Measurements from ENCODE around the gene RBBP6.
A peak's percentile ranks its signal among the peaks of the same experiment; 100 is the strongest.

RBBP6 gene

DNA sequence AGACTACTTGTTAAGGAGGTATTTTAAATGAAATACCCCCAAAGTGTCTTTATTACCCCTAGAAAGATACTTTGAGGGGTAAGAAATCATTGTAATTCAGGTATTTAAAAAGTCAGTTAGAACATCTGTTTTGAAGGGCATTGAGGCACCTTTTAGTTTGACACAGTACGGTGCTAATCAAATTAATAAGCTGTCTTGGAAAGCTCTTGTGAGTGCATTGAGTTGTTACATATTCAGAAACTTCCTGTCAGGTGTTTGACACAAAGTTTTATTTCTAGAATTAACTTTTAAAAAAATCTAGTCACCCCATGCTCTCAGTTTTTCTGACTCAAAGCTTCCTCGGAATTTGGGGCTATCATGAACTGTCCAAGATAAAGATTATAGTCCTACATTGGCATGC lies 4.6 kb downstream of the RBBP6 start:
- peaks cover 7% of the 10 kb centered on the region; the same call in 1 of the 2 replicates for H3K36me3 ChIP-seq (ENCODE audit: insufficient read depth)
- peaks cover 95% of the 10 kb centered on the region for H3K79me2 ChIP-seq (ENCODE audit: insufficient read depth, low read depth)
- H3K9ac ChIP-seq = no peak overlapping the region
- H3K4me2 ChIP-seq = peak overlapping the region; percentile 88
- H2AFZ ChIP-seq (ENCODE audit: low read depth) = no peak overlapping the region
- H4K20me1 ChIP-seq (ENCODE audit: insufficient read depth) = peaks cover 42% of the 10 kb centered on the region
- H3K27me3 ChIP-seq (ENCODE audit: insufficient read depth, low read depth) = no peaks in the 10 kb centered on the region
- H3K4me1 ChIP-seq (ENCODE audit: low read depth, poor library complexity, severe bottlenecking) = peaks cover 35% of the 10 kb centered on the region
- H3K4me3 ChIP-seq (IDR thresholded peaks at IDR 0.05; ENCODE audit: insufficient read depth, low read depth, low read length) = no peak overlapping the region
- TF ChIP-seq, protein P1, sequence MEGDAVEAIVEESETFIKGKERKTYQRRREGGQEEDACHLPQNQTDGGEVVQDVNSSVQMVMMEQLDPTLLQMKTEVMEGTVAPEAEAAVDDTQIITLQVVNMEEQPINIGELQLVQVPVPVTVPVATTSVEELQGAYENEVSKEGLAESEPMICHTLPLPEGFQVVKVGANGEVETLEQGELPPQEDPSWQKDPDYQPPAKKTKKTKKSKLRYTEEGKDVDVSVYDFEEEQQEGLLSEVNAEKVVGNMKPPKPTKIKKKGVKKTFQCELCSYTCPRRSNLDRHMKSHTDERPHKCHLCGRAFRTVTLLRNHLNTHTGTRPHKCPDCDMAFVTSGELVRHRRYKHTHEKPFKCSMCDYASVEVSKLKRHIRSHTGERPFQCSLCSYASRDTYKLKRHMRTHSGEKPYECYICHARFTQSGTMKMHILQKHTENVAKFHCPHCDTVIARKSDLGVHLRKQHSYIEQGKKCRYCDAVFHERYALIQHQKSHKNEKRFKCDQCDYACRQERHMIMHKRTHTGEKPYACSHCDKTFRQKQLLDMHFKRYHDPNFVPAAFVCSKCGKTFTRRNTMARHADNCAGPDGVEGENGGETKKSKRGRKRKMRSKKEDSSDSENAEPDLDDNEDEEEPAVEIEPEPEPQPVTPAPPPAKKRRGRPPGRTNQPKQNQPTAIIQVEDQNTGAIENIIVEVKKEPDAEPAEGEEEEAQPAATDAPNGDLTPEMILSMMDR (conservative IDR thresholded peaks at IDR 0.05; ENCODE audit: low read depth, low read length) = no peak
- no peak overlapping the region for H3K27ac ChIP-seq

- no peak overlapping the region for H3K4me3 ChIP-seq (IDR thresholded peaks at IDR 0.05; ENCODE audit: insufficient read depth, low read depth, low read length)
- H3K4me2 ChIP-seq = 0 out of 2 replicates have a peak overlapping the region, but pooled peaks have one; percentile 88
- peaks cover 8% of the 10 kb centered on the region; the same call in 1 of the 2 replicates for H3K36me3 ChIP-seq (ENCODE audit: insufficient read depth)
Measured at GRCh38 chr16:24544640-24545039, 5.3 kb downstream of the RBBP6 start.

GRCh38 chr16:24550295-24550694 lies 10.9 kb downstream of the RBBP6 start:
- H2AFZ ChIP-seq (ENCODE audit: low read depth) = no peak overlapping the region
- H3K9ac ChIP-seq = no peak overlapping the region
- peaks cover 12% of the 10 kb centered on the region; the same call in 1 of the 2 replicates for H3K36me3 ChIP-seq (ENCODE audit: insufficient read depth)
- H3K4me2 ChIP-seq = no peak overlapping the region
- peaks cover 9% of the 10 kb centered on the region for H4K20me1 ChIP-seq (ENCODE audit: insufficient read depth)
- H3K27ac ChIP-seq = no peak overlapping the region
- no peaks in the 10 kb centered on the region for H3K27me3 ChIP-seq (ENCODE audit: insufficient read depth, low read depth)
- peaks cover 54% of the 10 kb centered on the region for H3K79me2 ChIP-seq (ENCODE audit: insufficient read depth, low read depth)
- H3K4me1 ChIP-seq (ENCODE audit: low read depth, poor library complexity, severe bottlenecking) = peaks cover 9% of the 10 kb centered on the region
- TF ChIP-seq, protein P1 (conservative IDR thresholded peaks at IDR 0.05; ENCODE audit: low read depth, low read length) = no peak
- no peak overlapping the region for H3K4me3 ChIP-seq (IDR thresholded peaks at IDR 0.05; ENCODE audit: insufficient read depth, low read depth, low read length)

More at GRCh38 chr16:24544640-24545039, 5.3 kb downstream of the RBBP6 start:
- Histone ChIP-seq H3K79me2 (ENCODE audit: insufficient read depth, low read depth) (peaks cover 100% of the 10 kb centered on the region), H3K27me3 (ENCODE audit: insufficient read depth, low read depth) (no peaks in the 10 kb centered on the region), H4K20me1 (ENCODE audit: insufficient read depth) (peaks cover 44% of the 10 kb centered on the region), H3K4me1 (ENCODE audit: low read depth, poor library complexity, severe bottlenecking) (peaks cover 35% of the 10 kb centered on the region), H2AFZ (ENCODE audit: low read depth) (no peak overlapping the region), H3K9ac (no peak overlapping the region), H3K27ac (no peak overlapping the region)
- TF ChIP-seq, protein P1 (conservative IDR thresholded peaks at IDR 0.05; ENCODE audit: low read depth, low read length) = no peak

DNA sequence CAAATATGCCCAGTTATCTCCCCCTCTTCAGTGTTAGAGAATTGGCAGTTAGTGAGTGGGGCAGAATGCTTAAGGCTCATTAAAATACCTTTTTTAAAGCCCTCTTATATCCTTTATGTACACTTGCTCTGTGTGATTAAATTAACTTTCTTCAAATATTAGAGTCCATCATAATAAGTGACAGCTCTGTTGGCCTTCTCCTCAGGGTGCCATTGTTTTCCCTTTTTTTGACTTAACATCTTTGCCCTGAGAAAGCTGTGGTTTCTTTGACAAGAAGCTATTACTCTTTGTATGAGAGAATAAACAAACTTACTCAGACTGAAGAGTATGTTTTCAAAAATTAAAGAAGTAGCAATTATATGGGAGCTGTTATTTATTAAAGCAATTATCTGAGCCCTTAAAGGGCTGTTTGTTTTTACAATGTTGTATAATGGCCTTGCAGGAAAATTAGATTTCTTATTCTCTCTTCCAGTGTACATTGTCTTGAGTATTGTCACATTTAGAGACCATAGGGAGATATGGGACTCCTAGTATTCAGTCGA lies 13.4 kb downstream of the RBBP6 start:
- Histone ChIP-seq H3K4me2 (no peak overlapping the region), H3K9ac (no peak overlapping the region), H3K4me1 (ENCODE audit: low read depth, poor library complexity, severe bottlenecking) (peaks cover 6% of the 10 kb centered on the region), H4K20me1 (ENCODE audit: insufficient read depth) (peaks cover 9% of the 10 kb centered on the region), H3K79me2 (ENCODE audit: insufficient read depth, low read depth) (peaks cover 30% of the 10 kb centered on the region; the same call in 1 of the 2 replicates), H3K27ac (no peak overlapping the region), H3K36me3 (ENCODE audit: insufficient read depth) (peaks cover 15% of the 10 kb centered on the region; the same call in 1 of the 2 replicates), H3K4me3 (IDR thresholded peaks at IDR 0.05; ENCODE audit: insufficient read depth, low read depth, low read length) (no peak overlapping the region), H3K27me3 (ENCODE audit: insufficient read depth, low read depth) (no peaks in the 10 kb centered on the region), H2AFZ (ENCODE audit: low read depth) (no peak overlapping the region)
- TF ChIP-seq, protein P1 (conservative IDR thresholded peaks at IDR 0.05; ENCODE audit: low read depth, low read length) = no peak
